GM12878 (cell line): ENCODE measurements around the gene NISCH. TPM values are rescaled to one million over a fixed set of nuclear protein-coding genes. Genes with fewer than 3 reads are reported as not detected.

Experiments used
- ATAC-seq: fragments of 200-7000 bp; cut with Tn5 transposase; 3 replicates; pipeline ENCODE4 v1.9.1; 2020; ENCODE audit warnings: mild to moderate bottlenecking, moderate library complexity
- BruUV-seq: library from RNA; stranded (reverse); fragments of 400-500 nt; replicated peaks from 2 replicates; lab custom pipeline; 2021; lab: Mats Ljungman, UMichigan
- CTCF ChIA-PET: fragments of 300-600 bp; sonication (Branson Sonifier 250); formaldehyde crosslinking; extraction: SDS; loops from one replicate; lab custom pipeline; 2021; ENCODE audit warnings: inconsistent platforms; lab: Yijun Ruan, JAX
- POLR2A ChIA-PET: fragments of 350-600 bp; formaldehyde crosslinking; extraction: SDS; loops from one replicate; lab custom pipeline; 2021; ENCODE audit warnings: inconsistent platforms; lab: Charles Lee
- RAD21 ChIA-PET: fragments of 300-600 bp; sonication (Branson Sonifier 250); formaldehyde crosslinking; loops from one replicate; lab custom pipeline; 2023; ENCODE audit warnings: antibody characterized with exemption; ENCODE audit not compliant: unreplicated experiment; lab: Charles Lee
- SMC1A ChIA-PET: fragments of 300-600 bp; sonication (Branson Sonifier 250); formaldehyde crosslinking; loops from one replicate; lab custom pipeline; 2023; ENCODE audit not compliant: unreplicated experiment, uncharacterized antibody; lab: Charles Lee
- DNase-seq: peaks from one replicate; pipeline ENCODE4 v3.0.0-alpha.2; 2011; ENCODE audit warnings: low read depth, low spot score
- FAIRE-seq: peaks from 3 replicates; lab custom pipeline; 2011; peaks lifted over from hg19 to GRCh38; lab: Jason Lieb, UNC
- H2AFZ ChIP-seq: 2 replicates; pipeline ENCODE4 v1.6.0; 2011; ENCODE audit warnings: low read depth, low read length, control low read depth; ENCODE audit not compliant: control insufficient read depth
- H3K27ac ChIP-seq: 2 replicates; pipeline ENCODE4 v1.5.1; 2011; ENCODE audit warnings: control low read depth; ENCODE audit not compliant: control insufficient read depth, insufficient read depth
- H3K27me3 ChIP-seq, 2 experiments: replicated peaks in 1 of 2; 2 replicates each; pipeline versions ENCODE4 v1.6.0 to v1.6.1; 2011; ENCODE audit warnings: low read length in 1 of 2; ENCODE audit not compliant: control insufficient read depth in 2 of 2, insufficient read depth in 2 of 2
- H3K36me3 ChIP-seq, 2 experiments: 2 replicates each; pipeline ENCODE4 v1.5.1; 2011; ENCODE audit warnings: low read length in 1 of 2; ENCODE audit not compliant: control insufficient read depth in 2 of 2, insufficient read depth in 2 of 2
- H3K4me1 ChIP-seq: 2 replicates; pipeline ENCODE4 v1.6.1; 2011; ENCODE audit warnings: mild to moderate bottlenecking, low read length, moderate library complexity, mixed read lengths; ENCODE audit not compliant: control insufficient read depth, insufficient read depth
- H3K4me2 ChIP-seq: 2 replicates; pipeline ENCODE4 v1.6.0; 2011; ENCODE audit warnings: control low read depth; ENCODE audit not compliant: control insufficient read depth, insufficient read depth
- H3K4me3 ChIP-seq: fragments of 200-600 bp; sonication (generic); 2 replicates; pipeline ENCODE4 v1.5.1; 2016
- H3K79me2 ChIP-seq: 2 replicates; pipeline ENCODE4 v1.6.0; 2011; ENCODE audit warnings: low read length; ENCODE audit not compliant: control insufficient read depth, insufficient read depth
- H3K9ac ChIP-seq: 2 replicates; pipeline ENCODE4 v1.8.0; 2011; ENCODE audit warnings: low read length, control low read depth, mixed read lengths; ENCODE audit not compliant: control insufficient read depth, insufficient read depth
- H3K9me3 ChIP-seq: replicated peaks from 3 replicates; pipeline ENCODE4 v1.5.1; 2011; ENCODE audit warnings: mild to moderate bottlenecking, low read length; ENCODE audit not compliant: control insufficient read depth, insufficient read depth
- H4K20me1 ChIP-seq: 2 replicates; pipeline ENCODE4 v1.6.0; 2011; ENCODE audit not compliant: control insufficient read depth, insufficient read depth
- PBX3 ChIP-seq: IDR thresholded peaks from 2 replicates; pipeline ENCODE4 v1.6.1; 2011; ENCODE audit warnings: mild to moderate bottlenecking, low read depth, low read length, moderate library complexity; ENCODE audit not compliant: insufficient replicate concordance
- SPI1 ChIP-seq: IDR thresholded peaks from 2 replicates; pipeline ENCODE4 v1.6.1; 2011; ENCODE audit warnings: low read depth, mild to moderate bottlenecking, low read length, moderate library complexity, borderline replicate concordance; ENCODE audit not compliant: insufficient read depth
- WGBS: methylation state at CpG from one replicate; pipeline ENCODE4 v1.1.6; 2016; ENCODE audit warnings: low lambda C conversion rate; ENCODE audit not compliant: insufficient replicate concordance, insufficient coverage; ENCODE audit errors: missing lambda C conversion rate; 5-methylcytosine and 5-hydroxymethylcytosine counted together
- in situ Hi-C: fragments of 300-500 bp; cut with MboI; formaldehyde crosslinking; loops from 9 replicates; pipeline ENCODE4 v1.14.3; 2018; ENCODE audit warnings: mixed read lengths
- intact Hi-C: fragments of 100-400 bp; cut with micrococcal nuclease; formaldehyde crosslinking; loops from one replicate; pipeline ENCODE4 v1.14.2; 2022; ENCODE audit not compliant: unreplicated experiment
- polyA plus RNA-seq, 11 experiments: library from polyadenylated mRNA; depleted of rRNA in 4 of 11; unstranded in 6 of 11; stranded (reverse) in 5 of 11; fragments of >200 nt; fragmentation: Nextera tagmentation in 4 of 11; fragmentation: Illumina TruSeq in 1 of 11; extraction: Ambion mirVana in 4 of 11; extraction: Trizol in 1 of 11; gene quantifications; 1 replicate in 1 of 11; 2 replicates in 10 of 11; pipeline versions ENCODE4 v1.2.1 to v1.2.3, GENCODE V29; 2011 to 2016; ENCODE audit warnings: inconsistent platforms in 2 of 11, missing spikeins in 2 of 11, low read depth in 1 of 11
- total RNA-seq, 4 experiments: library from RNA; depleted of rRNA in 3 of 4; stranded (reverse); fragments of >200 nt in 3 of 4; fragmentation: Illumina TruSeq in 1 of 4; extraction: Trizol in 1 of 4; gene quantifications; 2 replicates each; pipeline versions ENCODE4 v1.2.1 to v1.2.3, GENCODE V29; 2013 to 2021

Gene NISCH
- total and polyA plus RNA-seq, 10 of the 15 experiments (the other 5 are each of a cell fraction or from before 2014, with no cell fraction given) = 0.76 to 52.5 (median 24.6) TPM

- WGBS = 40% methylated on average over 7 of the region's 8 CpGs
- intact Hi-C loops (loop anchor here (10.0 kb wide), 1 partner anchor 230 kb away; the partner anchor contains the start of genes GNL3 and PBRM1), in situ Hi-C loops (no loop called here)
- H3K9ac ChIP-seq = peak overlapping the region; percentile 87
- peaks cover 0 to 8% of the 10 kb centered on the region in 2 experiments; a peak in 3 of 4 replicates for H3K36me3 ChIP-seq
- no peaks in the 10 kb centered on the region for H3K9me3 ChIP-seq
- H2AFZ ChIP-seq = peak overlapping the region; percentile 98; the same call in 1 of the 2 replicates
- no peaks in the 10 kb centered on the region for H3K27me3 ChIP-seq
- ChIA-PET RAD21 (interaction anchor here (0.7 to 0.9 kb wide), 3 partner anchors 42 to 167 kb away, joined by 3 read pairs; partner anchors contain the start of gene GLYCTK), CTCF (interaction anchor here (1.4 to 3.2 kb wide), 2 partner anchors 26 to 234 kb away, joined by 4 to 14 read pairs; no protein-coding TSS in a partner anchor), SMC1A (interaction anchor here (1.1 kb wide), 1 partner anchor 42 kb away, joined by 3 read pairs; no protein-coding TSS in a partner anchor), POLR2A (no interaction called here)
- ATAC-seq (no peak), FAIRE-seq (no peak), DNase-seq (no peak)
- H3K4me2 ChIP-seq = peak overlapping the region; percentile 96
- H3K79me2 ChIP-seq = peaks cover 26% of the 10 kb centered on the region
- H4K20me1 ChIP-seq = no peaks in the 10 kb centered on the region
- H3K4me1 ChIP-seq = peaks cover 36% of the 10 kb centered on the region
- peak overlapping the region; percentile 65; the same call in 1 of the 2 replicates for H3K4me3 ChIP-seq
- peak overlapping the region; percentile 84 for H3K27ac ChIP-seq
- TF ChIP-seq SPI1 = 0 out of 2 replicates have a peak, but pooled peaks have one; percentile 23
- TF ChIP-seq PBX3 = no peak
- BruUV-seq = no TSS peak
Measured at GRCh38 chr3:52454250-52454937, 1.0 kb upstream of the NISCH start.
